NCI-H526 (cell line): Measurements from ENCODE around the gene CDC5L.

Experiments
- DNase-seq, 2 experiments: peaks; one replicate each; lab custom pipeline; 2025; lab: John Stamatoyannopoulos, UW

CDC5L gene

DNA sequence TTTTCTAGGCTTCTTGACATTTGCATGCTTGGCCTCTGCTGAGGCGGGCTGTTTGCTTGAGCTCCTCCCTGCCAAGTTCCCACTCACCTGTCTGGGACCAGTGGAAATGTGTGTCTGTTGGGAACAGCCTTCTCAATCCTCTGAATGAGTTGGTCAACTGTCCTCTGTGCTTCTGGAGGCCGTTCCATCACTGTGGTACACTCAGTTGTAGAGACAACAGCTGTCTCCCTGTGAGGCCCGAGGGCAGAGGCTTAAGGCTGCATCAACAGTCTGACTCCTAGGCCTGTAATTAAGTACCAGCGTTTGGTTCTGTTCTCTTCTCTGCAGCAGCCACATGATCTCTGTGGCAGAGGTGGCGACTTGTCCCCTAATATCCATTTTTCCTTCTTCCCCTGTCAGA lies 110.9 kb downstream of the CDC5L start:
- no peak for DNase-seq

DNA sequence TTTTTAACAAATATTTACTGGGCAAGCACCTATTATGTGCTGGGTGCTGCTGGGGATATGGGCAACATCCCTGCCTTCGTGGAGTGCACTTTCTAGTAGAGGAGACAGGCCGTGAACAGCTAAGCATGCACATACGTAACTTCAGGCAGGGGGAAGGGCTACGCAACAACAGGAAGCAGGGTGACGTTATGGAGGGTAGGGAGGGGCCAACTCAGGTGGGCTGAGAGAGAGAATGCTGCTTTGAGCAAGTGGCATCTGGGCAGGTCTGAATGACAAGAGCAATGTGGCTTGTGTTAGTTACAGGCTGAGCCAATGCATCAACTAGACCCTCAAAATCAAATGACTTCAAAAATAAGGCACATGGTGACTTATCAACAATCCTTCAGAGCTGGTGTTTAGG lies 112.1 kb downstream of the CDC5L start:
- DNase-seq: no peak
